ENCODE measurements around the gene MED13L.

DNA sequence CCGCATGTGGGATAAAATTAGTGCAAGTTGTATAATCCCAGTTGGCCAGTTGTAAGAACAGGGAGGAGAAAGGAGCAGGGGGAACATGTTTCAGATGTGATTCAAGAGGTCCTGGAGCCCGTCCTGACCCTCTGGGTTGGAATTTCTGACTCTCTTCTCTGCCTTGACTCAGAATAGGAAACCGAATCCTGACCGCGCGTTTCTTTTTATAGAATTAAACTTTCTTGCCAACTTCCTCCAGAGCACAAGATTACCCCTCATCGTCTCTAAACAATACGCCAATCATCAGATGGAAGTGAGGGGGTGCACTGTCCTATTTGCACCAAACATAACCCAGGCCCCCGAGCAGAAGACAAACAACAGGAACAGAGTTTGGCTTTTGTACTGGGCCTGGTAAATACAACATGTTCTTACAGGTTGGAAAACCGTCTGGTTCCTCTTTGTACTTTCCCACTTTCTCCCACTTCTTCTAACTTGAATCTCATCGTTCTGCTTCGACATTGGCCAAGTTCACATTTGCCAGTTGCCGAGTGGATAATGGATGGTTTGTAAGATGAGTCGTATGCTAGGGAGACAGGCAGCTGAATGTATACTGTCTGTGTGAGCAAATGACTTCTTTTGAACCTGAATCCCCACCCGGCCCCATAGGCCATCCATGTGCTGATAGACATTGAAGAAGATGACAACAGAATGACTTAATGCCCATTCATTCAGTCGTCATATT is 42.6 kb upstream of the MED13L start:
- TF ChIP-seq, protein P1, sequence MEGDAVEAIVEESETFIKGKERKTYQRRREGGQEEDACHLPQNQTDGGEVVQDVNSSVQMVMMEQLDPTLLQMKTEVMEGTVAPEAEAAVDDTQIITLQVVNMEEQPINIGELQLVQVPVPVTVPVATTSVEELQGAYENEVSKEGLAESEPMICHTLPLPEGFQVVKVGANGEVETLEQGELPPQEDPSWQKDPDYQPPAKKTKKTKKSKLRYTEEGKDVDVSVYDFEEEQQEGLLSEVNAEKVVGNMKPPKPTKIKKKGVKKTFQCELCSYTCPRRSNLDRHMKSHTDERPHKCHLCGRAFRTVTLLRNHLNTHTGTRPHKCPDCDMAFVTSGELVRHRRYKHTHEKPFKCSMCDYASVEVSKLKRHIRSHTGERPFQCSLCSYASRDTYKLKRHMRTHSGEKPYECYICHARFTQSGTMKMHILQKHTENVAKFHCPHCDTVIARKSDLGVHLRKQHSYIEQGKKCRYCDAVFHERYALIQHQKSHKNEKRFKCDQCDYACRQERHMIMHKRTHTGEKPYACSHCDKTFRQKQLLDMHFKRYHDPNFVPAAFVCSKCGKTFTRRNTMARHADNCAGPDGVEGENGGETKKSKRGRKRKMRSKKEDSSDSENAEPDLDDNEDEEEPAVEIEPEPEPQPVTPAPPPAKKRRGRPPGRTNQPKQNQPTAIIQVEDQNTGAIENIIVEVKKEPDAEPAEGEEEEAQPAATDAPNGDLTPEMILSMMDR (conservative IDR thresholded peaks at IDR 0.05 in 1 of 2, IDR thresholded peaks at IDR 0.05 in 1 of 2; ENCODE audit: extremely low read depth in 1 of 2, insufficient read depth in 1 of 2, low read depth in 1 of 2, low read length in 2 of 2): no peak
- TF ChIP-seq EZH2 (IDR thresholded peaks at IDR 0.05; ENCODE audit: borderline replicate concordance, low read length): no peak
